Panc1 (cell line): ENCODE results near the gene COX8A. TPM values are rescaled to one million over a fixed set of nuclear protein-coding genes. Genes with fewer than 3 reads are reported as not detected.

Experiments
- ATAC-seq: fragments of 200-7000 bp; cut with Tn5 transposase; 2 replicates; pipeline ENCODE4 v1.9.1; 2020; ENCODE audit warnings: mild to moderate bottlenecking, moderate library complexity
- BruUV-seq: library from RNA; stranded (reverse); fragments of 400-500 nt; replicated peaks from 2 replicates; lab custom pipeline; 2021; lab: Mats Ljungman, UMichigan
- CTCF ChIA-PET: fragments of 300-600 bp; sonication (Branson Sonifier 250); formaldehyde crosslinking; loops from one replicate; lab custom pipeline; 2022; ENCODE audit warnings: antibody characterized with exemption; lab: Charles Lee
- POLR2A ChIA-PET: fragments of 300-600 bp; sonication (Branson Sonifier 250); formaldehyde crosslinking; loops from one replicate; lab custom pipeline; 2022; ENCODE audit warnings: antibody characterized with exemption; lab: Charles Lee
- DNase-seq: peaks from one replicate; pipeline ENCODE4 v3.0.0-alpha.2; 2010; ENCODE audit warnings: low read depth, low spot score
- H3K27ac ChIP-seq: 2 replicates; pipeline ENCODE4 v1.5.1; 2011; ENCODE audit warnings: mild to moderate bottlenecking, low read length, inconsistent platforms
- H3K27me3 ChIP-seq: fragments of 200-500 bp; sonication (Bioruptor generic); 2 replicates; pipeline ENCODE4 v1.6.0; 2014; ENCODE audit warnings: low read length, inconsistent platforms; ENCODE audit not compliant: control insufficient read depth, insufficient read depth
- H3K36me3 ChIP-seq: fragments of 200-500 bp; sonication (Bioruptor generic); 2 replicates; pipeline ENCODE4 v1.5.1; 2014; ENCODE audit warnings: inconsistent platforms, mild to moderate bottlenecking, low read length, moderate library complexity; ENCODE audit not compliant: control insufficient read depth, insufficient read depth
- H3K4me1 ChIP-seq: 2 replicates; pipeline ENCODE4 v1.5.1; 2011; ENCODE audit warnings: inconsistent platforms, mild to moderate bottlenecking, low read length, moderate library complexity; ENCODE audit not compliant: control insufficient read depth, insufficient read depth
- H3K4me3 ChIP-seq, 2 experiments: 2 replicates each; pipeline ENCODE4 v1.5.1; 2011 to 2012; ENCODE audit warnings: low read depth in 2 of 2, low read length in 2 of 2, mild to moderate bottlenecking in 2 of 2, inconsistent platforms in 1 of 2, moderate library complexity in 1 of 2
- H3K9me3 ChIP-seq: fragments of 200-500 bp; sonication (Bioruptor generic); 2 replicates; pipeline ENCODE4 v1.5.1; 2014; ENCODE audit warnings: low read depth, mild to moderate bottlenecking, inconsistent platforms, low read length, moderate library complexity; ENCODE audit not compliant: control insufficient read depth, insufficient read depth
- CTCF ChIP-seq: fragments of 450-650 bp; IDR thresholded peaks from 2 replicates; pipeline ENCODE4 v1.5.1; 2017; ENCODE audit warnings: mild to moderate bottlenecking
- POLR2AphosphoS5 ChIP-seq: IDR thresholded peaks from 2 replicates; pipeline ENCODE4 v1.6.1; 2012; ENCODE audit warnings: mild to moderate bottlenecking, low read depth, low read length, moderate library complexity
- SIN3A ChIP-seq: IDR thresholded peaks from 2 replicates; pipeline ENCODE4 v1.6.1; 2012; ENCODE audit warnings: low read depth, mild to moderate bottlenecking, low read length, moderate library complexity, borderline replicate concordance; ENCODE audit not compliant: insufficient read depth
- TCF7L2 ChIP-seq: IDR thresholded peaks from 2 replicates; pipeline ENCODE4 v1.6.1; 2011; ENCODE audit warnings: mild to moderate bottlenecking, low read depth, low read length, inconsistent platforms
- in situ Hi-C: cut with HindIII; loops from 2 replicates; pipeline ENCODE4 v1.10.0; 2016; ENCODE audit warnings: low sequenced_read_pairs, low pct_unique_long_range_greater_than_20kb
- intact Hi-C: fragments of 100-400 bp; cut with micrococcal nuclease; formaldehyde crosslinking; loops from one replicate; pipeline ENCODE4 v1.10.0; 2022; ENCODE audit not compliant: unreplicated experiment
- total RNA-seq: library from RNA; stranded (reverse); gene quantifications from one replicate; pipeline ENCODE4 v1.2.1, GENCODE V29; 2021; ENCODE audit not compliant: unreplicated experiment
- TF ChIP-seq, protein P1 (sequence below), 2 experiments: IDR thresholded peaks; 2 replicates each; pipeline ENCODE4 v1.6.1; 2011 to 2012; ENCODE audit warnings: low read depth in 2 of 2, control low read depth in 1 of 2, low read length in 1 of 2, mild to moderate bottlenecking in 1 of 2, moderate library complexity in 1 of 2; ENCODE audit not compliant: insufficient read depth in 1 of 2

Gene COX8A
- total RNA-seq, 1 experiment from 2014 or later: 613 TPM

DNA sequence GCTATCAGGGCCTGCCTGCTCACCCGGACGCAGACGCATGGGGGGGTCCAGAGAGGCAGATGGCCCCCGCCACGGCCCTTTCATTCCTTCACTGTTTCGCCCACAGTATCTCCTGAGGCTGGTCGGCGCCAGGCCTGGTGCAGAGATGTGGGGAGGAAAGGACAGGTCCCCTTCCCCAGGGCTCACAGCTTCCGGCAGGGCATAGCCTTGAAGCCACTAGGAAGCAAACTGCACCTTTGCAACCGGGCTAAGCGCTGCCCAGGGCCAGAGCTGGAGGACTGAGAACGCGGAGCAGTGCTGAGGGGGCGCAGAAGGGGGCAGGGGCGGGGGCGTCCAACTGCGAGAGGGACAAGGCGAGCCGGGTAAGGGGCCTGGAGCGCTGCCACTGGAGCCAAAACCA is 41.1 kb downstream of the COX8A start:
- Histone ChIP-seq H3K4me1 (peaks cover 14% of the 10 kb centered on the region; the same call in 1 of the 2 replicates), H3K9me3 (no peaks in the 10 kb centered on the region), H3K4me3 (no peak overlapping the region), H3K27me3 (no peaks in the 10 kb centered on the region), H3K27ac (no peak overlapping the region), H3K36me3 (no peaks in the 10 kb centered on the region)
- no peak for TF ChIP-seq SIN3A
- TF ChIP-seq TCF7L2: no peak
- TF ChIP-seq, protein P1, sequence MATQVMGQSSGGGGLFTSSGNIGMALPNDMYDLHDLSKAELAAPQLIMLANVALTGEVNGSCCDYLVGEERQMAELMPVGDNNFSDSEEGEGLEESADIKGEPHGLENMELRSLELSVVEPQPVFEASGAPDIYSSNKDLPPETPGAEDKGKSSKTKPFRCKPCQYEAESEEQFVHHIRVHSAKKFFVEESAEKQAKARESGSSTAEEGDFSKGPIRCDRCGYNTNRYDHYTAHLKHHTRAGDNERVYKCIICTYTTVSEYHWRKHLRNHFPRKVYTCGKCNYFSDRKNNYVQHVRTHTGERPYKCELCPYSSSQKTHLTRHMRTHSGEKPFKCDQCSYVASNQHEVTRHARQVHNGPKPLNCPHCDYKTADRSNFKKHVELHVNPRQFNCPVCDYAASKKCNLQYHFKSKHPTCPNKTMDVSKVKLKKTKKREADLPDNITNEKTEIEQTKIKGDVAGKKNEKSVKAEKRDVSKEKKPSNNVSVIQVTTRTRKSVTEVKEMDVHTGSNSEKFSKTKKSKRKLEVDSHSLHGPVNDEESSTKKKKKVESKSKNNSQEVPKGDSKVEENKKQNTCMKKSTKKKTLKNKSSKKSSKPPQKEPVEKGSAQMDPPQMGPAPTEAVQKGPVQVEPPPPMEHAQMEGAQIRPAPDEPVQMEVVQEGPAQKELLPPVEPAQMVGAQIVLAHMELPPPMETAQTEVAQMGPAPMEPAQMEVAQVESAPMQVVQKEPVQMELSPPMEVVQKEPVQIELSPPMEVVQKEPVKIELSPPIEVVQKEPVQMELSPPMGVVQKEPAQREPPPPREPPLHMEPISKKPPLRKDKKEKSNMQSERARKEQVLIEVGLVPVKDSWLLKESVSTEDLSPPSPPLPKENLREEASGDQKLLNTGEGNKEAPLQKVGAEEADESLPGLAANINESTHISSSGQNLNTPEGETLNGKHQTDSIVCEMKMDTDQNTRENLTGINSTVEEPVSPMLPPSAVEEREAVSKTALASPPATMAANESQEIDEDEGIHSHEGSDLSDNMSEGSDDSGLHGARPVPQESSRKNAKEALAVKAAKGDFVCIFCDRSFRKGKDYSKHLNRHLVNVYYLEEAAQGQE (IDR thresholded peaks at IDR 0.05; ENCODE audit: insufficient read depth in 1 of 2, low read depth in 2 of 2, low read length in 1 of 2): no peak
- TF ChIP-seq CTCF: no peak
- TF ChIP-seq POLR2AphosphoS5: no peak
- DNase-seq (no peak), ATAC-seq (peak; percentile 43; the same call in 1 of the 2 replicates)
- intact Hi-C loops (no loop called here), in situ Hi-C loops (no loop called here)
- BruUV-seq: no TSS peak
- CTCF ChIA-PET: no interaction called here
- POLR2A ChIA-PET: interaction anchor here (0.9 kb wide), 1 partner anchor 1174 kb away, joined by 4 read pairs; no protein-coding TSS in a partner anchor

DNA sequence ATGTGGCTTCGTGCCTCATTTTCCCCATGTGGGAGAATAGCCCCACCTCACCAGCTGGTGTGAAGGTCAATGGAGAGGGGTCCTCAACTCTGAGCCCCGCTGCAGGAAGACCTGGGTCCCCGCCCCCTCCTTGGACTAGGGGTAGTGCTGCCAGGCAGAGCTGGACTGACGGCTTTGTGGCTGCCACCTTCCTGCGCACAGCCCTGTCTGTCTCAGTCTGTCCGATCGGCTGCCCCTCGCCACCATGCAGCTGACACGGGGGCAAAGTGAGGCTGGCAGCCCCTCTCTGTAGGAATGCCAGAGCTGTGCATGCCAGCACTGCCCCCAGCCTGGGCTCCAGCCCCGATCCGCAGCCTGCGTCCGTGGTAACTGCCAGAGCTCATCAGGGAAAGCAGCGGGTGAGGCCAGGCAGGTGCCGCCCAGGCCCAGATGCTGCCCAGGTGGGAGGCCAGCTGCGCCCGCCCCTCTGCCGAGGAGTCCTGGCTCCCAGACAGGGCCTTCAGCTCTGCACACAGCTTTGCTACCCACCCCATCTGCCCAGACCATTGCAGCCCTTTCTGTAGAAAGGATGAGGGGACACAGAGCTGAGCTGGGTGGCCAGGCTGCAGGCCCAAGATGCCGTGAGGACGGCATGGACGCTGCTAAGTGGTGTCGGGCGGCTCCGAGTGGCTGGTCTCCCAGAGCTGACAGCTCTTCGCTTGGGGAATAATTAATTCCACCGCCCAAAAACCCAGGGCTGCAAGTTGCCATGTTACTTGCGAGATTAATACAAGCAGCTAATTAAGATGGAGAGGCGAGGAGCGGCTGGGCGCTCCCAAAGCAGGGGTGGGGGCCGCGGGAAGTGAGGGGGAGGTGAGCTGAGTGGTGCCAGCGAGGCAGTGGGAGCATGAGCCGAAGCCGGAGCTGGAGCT is 41.8 kb downstream of the COX8A start:
- no peaks in the 10 kb centered on the region for H3K9me3 ChIP-seq
- intact Hi-C loops: no loop called here
- peaks cover 14% of the 10 kb centered on the region; the same call in 1 of the 2 replicates for H3K4me1 ChIP-seq
- ATAC-seq: 0 out of 2 replicates have a peak, but pooled peaks have one; percentile 10
- BruUV-seq: no TSS peak
- POLR2A ChIA-PET: interaction anchor here (0.5 to 0.6 kb wide), 3 partner anchors 9 to 360 kb away, joined by 3 to 8 read pairs (median 7); no protein-coding TSS in a partner anchor
- CTCF ChIA-PET: no interaction called here
- H3K4me3 ChIP-seq: no peak overlapping the region
- H3K27me3 ChIP-seq: no peaks in the 10 kb centered on the region
- TF ChIP-seq, protein P1 (IDR thresholded peaks at IDR 0.05; ENCODE audit: insufficient read depth in 1 of 2, low read depth in 2 of 2, low read length in 1 of 2): no peak
- no peak for TF ChIP-seq POLR2AphosphoS5
- TF ChIP-seq CTCF: no peak
- TF ChIP-seq SIN3A: no peak
- no peak for TF ChIP-seq TCF7L2
- in situ Hi-C loops: no loop called here
- H3K36me3 ChIP-seq: no peaks in the 10 kb centered on the region
- no peak for DNase-seq
- H3K27ac ChIP-seq: no peak overlapping the region
